Caco-2 (cell line): ENCODE measurements around the gene HDHD3. TPM values are rescaled to one million over a fixed set of nuclear protein-coding genes. Genes with fewer than 3 reads are reported as not detected.
"Not testable (repeated sequence)": the region's sequence is repeated elsewhere in the genome, so short reads cannot be mapped to it uniquely, and the experiment has no call there.

Experiments used
- BruUV-seq: library from RNA; stranded (reverse); fragments of 400-500 nt; replicated peaks from 2 replicates; lab custom pipeline; 2021; lab: Mats Ljungman, UMichigan
- CTCF ChIA-PET: fragments of 300-600 bp; sonication (Branson Sonifier 250); formaldehyde crosslinking; loops from one replicate; lab custom pipeline; 2022; ENCODE audit warnings: antibody characterized with exemption; lab: Charles Lee
- POLR2A ChIA-PET: fragments of 300-600 bp; sonication (Branson Sonifier 250); formaldehyde crosslinking; loops from one replicate; lab custom pipeline; 2022; ENCODE audit warnings: antibody characterized with exemption; lab: Charles Lee
- DNase-seq, 2 experiments: peaks; one replicate each; pipeline versions ENCODE4 v3.0.0 to v3.0.0-alpha.2; 2020 to 2022
- H3K27me3 ChIP-seq: replicated peaks from 2 replicates; pipeline ENCODE4 v1.6.0; 2011; ENCODE audit warnings: low read length; ENCODE audit not compliant: control insufficient read depth, insufficient read depth
- H3K36me3 ChIP-seq: 2 replicates; pipeline ENCODE4 v1.5.1; 2011; ENCODE audit warnings: low read length; ENCODE audit not compliant: control insufficient read depth, insufficient read depth
- H3K4me1 ChIP-seq: fragments of 250-450 bp; sonication (Bioruptor Pico); 2 replicates; pipeline ENCODE4 v1.5.1; 2020; ENCODE audit warnings: mild to moderate bottlenecking
- H3K4me3 ChIP-seq: 2 replicates; pipeline ENCODE4 v1.5.1; 2011; ENCODE audit warnings: low read depth, mild to moderate bottlenecking, control low read depth, low read length
- H3K9me3 ChIP-seq: fragments of 250-450 bp; sonication (Bioruptor Pico); 2 replicates; pipeline ENCODE4 v1.5.1; 2020; ENCODE audit warnings: mild to moderate bottlenecking, moderate library complexity
- H3K27ac Mint-ChIP-seq: one replicate; pipeline ENCODE4 v1.8.0; 2022; ENCODE audit warnings: mixed read lengths; ENCODE audit not compliant: unreplicated experiment
- H3K27me3 Mint-ChIP-seq: one replicate; pipeline ENCODE4 v1.8.0; 2022; ENCODE audit warnings: mixed read lengths; ENCODE audit not compliant: insufficient read depth, unreplicated experiment
- H3K36me3 Mint-ChIP-seq: one replicate; pipeline ENCODE4 v1.8.0; 2022; ENCODE audit warnings: mild to moderate bottlenecking, mixed read lengths; ENCODE audit not compliant: insufficient read depth, unreplicated experiment
- H3K4me1 Mint-ChIP-seq: one replicate; pipeline ENCODE4 v1.8.0; 2022; ENCODE audit warnings: low read depth, mixed read lengths; ENCODE audit not compliant: unreplicated experiment
- H3K4me3 Mint-ChIP-seq: one replicate; pipeline ENCODE4 v1.8.0; 2022; ENCODE audit warnings: mild to moderate bottlenecking, moderate library complexity, mixed read lengths; ENCODE audit not compliant: unreplicated experiment
- H3K9me3 Mint-ChIP-seq: one replicate; pipeline ENCODE4 v1.8.0; 2022; ENCODE audit warnings: mixed read lengths; ENCODE audit not compliant: unreplicated experiment
- CTCF ChIP-seq, 2 experiments: fragments of 200-600 bp in 1 of 2; IDR thresholded peaks; 1 replicate in 1 of 2; 2 replicates in 1 of 2; pipeline versions ENCODE4 v1.5.1 to v1.8.0; 2011 to 2022; ENCODE audit warnings: antibody characterized with exemption in 1 of 2, control low read depth in 1 of 2, inconsistent platforms in 1 of 2, low read depth in 1 of 2, low read length in 1 of 2, mild to moderate bottlenecking in 1 of 2, moderate library complexity in 1 of 2; ENCODE audit not compliant: insufficient read depth in 1 of 2, severe bottlenecking in 1 of 2, unreplicated experiment in 1 of 2
- intact Hi-C: fragments of 100-400 bp; cut with micrococcal nuclease; formaldehyde crosslinking; loops from one replicate; pipeline ENCODE4 v1.10.0; 2022; ENCODE audit not compliant: unreplicated experiment
- total RNA-seq: library from RNA; stranded (reverse); gene quantifications from 2 replicates; pipeline ENCODE4 v1.2.3, GENCODE V29; 2022

Gene HDHD3
- total RNA-seq, 1 experiment from 2014 or later, result 64.9 TPM

DNA sequence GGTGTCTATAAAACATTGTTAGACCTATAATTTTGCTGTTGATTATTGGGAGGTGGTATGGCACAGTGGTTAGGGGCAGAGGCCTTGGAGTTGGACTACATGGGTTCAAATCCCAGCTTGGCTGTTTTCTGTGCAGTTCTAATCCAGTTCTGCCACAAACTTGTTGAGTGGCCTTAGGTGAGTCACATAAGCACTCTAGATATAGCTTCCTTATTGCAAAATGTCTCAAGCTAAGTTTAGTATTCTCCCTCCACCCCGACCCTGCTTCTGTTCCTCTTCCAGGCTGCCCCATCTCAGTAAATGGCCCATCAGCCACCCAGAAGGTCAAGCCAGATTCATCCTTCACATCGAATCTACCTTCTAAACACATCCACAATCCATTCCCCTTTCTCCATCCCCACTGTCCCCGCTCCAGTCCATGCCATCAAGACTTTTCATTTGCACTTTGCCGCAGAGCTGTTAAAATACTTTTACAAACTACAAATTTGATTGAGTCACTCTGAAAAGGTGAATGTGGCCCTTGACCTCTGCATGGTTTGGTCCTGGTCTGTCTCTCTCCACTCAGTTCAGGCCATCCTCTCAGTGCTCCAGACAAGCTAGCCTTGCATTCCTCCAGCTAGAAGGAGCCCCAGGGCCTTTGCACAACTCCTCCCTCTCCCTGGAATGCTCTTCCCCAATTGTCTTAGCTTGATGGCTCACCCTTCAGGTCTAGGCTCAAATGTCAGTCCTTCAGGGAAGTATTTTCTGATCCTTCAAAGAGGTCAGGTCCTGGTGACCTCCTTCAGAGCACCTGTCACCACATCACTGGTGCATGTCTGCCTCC lies 10.0 kb upstream of the HDHD3 start:
- peak overlapping the region; percentile 77 for H3K27ac Mint-ChIP-seq

GRCh38 chr9:113381909-113382411 lies 5.2 kb upstream of the HDHD3 start:
- POLR2A ChIA-PET, result no interaction called here
- Histone ChIP-seq H3K4me3 (no peak overlapping the region), H3K27me3 (no peaks in the 10 kb centered on the region), H3K4me1 (peaks cover 69% of the 10 kb centered on the region), H3K36me3 (no peaks in the 10 kb centered on the region), H3K9me3 (peaks cover 4% of the 10 kb centered on the region; the same call in 1 of the 2 replicates)
- intact Hi-C loops, result loop anchor here (1.0 to 2.0 kb wide), 2 partner anchors 19 to 33 kb away; partner anchors contain the start of genes ALAD and BSPRY
- Mint-ChIP-seq H3K9me3 (peaks cover 6% of the 10 kb centered on the region), H3K27me3 (no peaks in the 10 kb centered on the region), H3K4me3 (peak overlapping the region; percentile 43), H3K27ac (peak overlapping the region; percentile 85), H3K36me3 (peaks cover 24% of the 10 kb centered on the region), H3K4me1 (peaks cover 46% of the 10 kb centered on the region)
- BruUV-seq, result no TSS peak
- no peak for TF ChIP-seq CTCF (IDR thresholded peaks at IDR 0.05; ENCODE audit: insufficient read depth in 1 of 2, low read depth in 1 of 2, low read length in 1 of 2, severe bottlenecking in 1 of 2, unreplicated experiment in 1 of 2)
- peak; percentile 89 to 95 for DNase-seq
- CTCF ChIA-PET, result interaction anchor here (0.6 to 1.3 kb wide), 3 partner anchors 20 to 277 kb away, joined by 3 read pairs; partner anchors contain the start of gene WDR31

More for the DNA sequence above, 10.0 kb upstream of the HDHD3 start:
- TSS peak; percentile 72 for BruUV-seq
- Mint-ChIP-seq H3K4me1 (peaks cover 40% of the 10 kb centered on the region), H3K9me3 (peaks cover 11% of the 10 kb centered on the region), H3K27me3 (no peaks in the 10 kb centered on the region), H3K36me3 (peaks cover 55% of the 10 kb centered on the region), H3K4me3 (peak overlapping the region; percentile 30)
- Histone ChIP-seq H3K4me3 (no peak overlapping the region), H3K9me3 (peaks cover 4% of the 10 kb centered on the region; the same call in 1 of the 2 replicates), H3K36me3 (0 out of 2 replicates have a peak, but pooled peaks cover 3% of the 10 kb centered on the region), H3K27me3 (no peaks in the 10 kb centered on the region), H3K4me1 (peaks cover 48% of the 10 kb centered on the region)
- intact Hi-C loops, result loop anchor here (1.0 kb wide), 1 partner anchor 15 kb away; the partner anchor contains the start of gene ALAD
- peak in 1 of 2 experiments; percentile 47 for DNase-seq
- ChIA-PET POLR2A (interaction anchor here (1.1 kb wide), 2 partner anchors 111 to 166 kb away, joined by 3 to 4 read pairs; partner anchors contain the start of genes CDC26, FKBP15, PRPF4 and SLC31A1), CTCF (interaction anchor here (0.6 to 1.5 kb wide), 4 partner anchors 14 to 1201 kb away, joined by 3 to 5 read pairs (median 4); partner anchors contain the start of genes ALAD and SLC31A2)
- TF ChIP-seq CTCF (IDR thresholded peaks at IDR 0.05; ENCODE audit: insufficient read depth in 1 of 2, low read depth in 1 of 2, low read length in 1 of 2, severe bottlenecking in 1 of 2, unreplicated experiment in 1 of 2), result no peak

- H3K4me3 ChIP-seq, intact Hi-C loops: not testable (repeated sequence)
Observed at GRCh38 chr9:113381441-113381840, 4.7 kb upstream of the HDHD3 start.

More at GRCh38 chr9:113381441-113381840, 4.7 kb upstream of the HDHD3 start:
- Mint-ChIP-seq H3K4me3 (peak overlapping the region; percentile 43), H3K4me1 (peaks cover 41% of the 10 kb centered on the region), H3K27ac (peak overlapping the region; percentile 85), H3K36me3 (peaks cover 22% of the 10 kb centered on the region)
- H3K4me1 ChIP-seq, result peaks cover 64% of the 10 kb centered on the region
- H3K27me3 ChIP-seq, H3K27me3 Mint-ChIP-seq, BruUV-seq, H3K9me3 ChIP-seq, H3K36me3 ChIP-seq, H3K9me3 Mint-ChIP-seq, DNase-seq, POLR2A ChIA-PET: not testable (repeated sequence)
- CTCF ChIA-PET, result interaction anchor here (0.6 to 1.3 kb wide), 3 partner anchors 20 to 278 kb away, joined by 3 read pairs; partner anchors contain the start of gene WDR31
